MCF 10A (cell line): ENCODE results near the gene EXOG. TPM values are rescaled to one million over a fixed set of nuclear protein-coding genes. Genes with fewer than 3 reads are reported as not detected.

Experiments used
- BruUV-seq: library from RNA; stranded (reverse); fragments of 400-500 nt; replicated peaks from 2 replicates; lab custom pipeline; 2021; lab: Mats Ljungman, UMichigan
- CTCF ChIA-PET: fragments of 300-600 bp; sonication (Branson Sonifier 250); formaldehyde crosslinking; extraction: SDS; loops from one replicate; lab custom pipeline; 2021; ENCODE audit warnings: antibody characterized with exemption, inconsistent platforms; lab: Yijun Ruan, JAX
- POLR2A ChIA-PET: fragments of 300-600, 350-650 bp; sonication (Branson Sonifier 250); formaldehyde crosslinking; extraction: SDS; loops from one replicate; lab custom pipeline; 2020; ENCODE audit warnings: antibody characterized with exemption, inconsistent platforms; lab: Yijun Ruan, JAX
- DNase-seq: peaks from one replicate; pipeline ENCODE4 v3.0.0-alpha.2; 2018; ENCODE audit not compliant: unreplicated experiment
- H3K27ac Mint-ChIP-seq: one replicate; pipeline ENCODE4 v1.8.0; 2022; ENCODE audit warnings: mild to moderate bottlenecking, low read depth, mixed read lengths; ENCODE audit not compliant: unreplicated experiment
- H3K27me3 Mint-ChIP-seq: one replicate; pipeline ENCODE4 v1.8.0; 2022; ENCODE audit warnings: mixed read lengths; ENCODE audit not compliant: insufficient read depth, unreplicated experiment
- H3K36me3 Mint-ChIP-seq: one replicate; pipeline ENCODE4 v1.8.0; 2022; ENCODE audit warnings: mild to moderate bottlenecking, moderate library complexity, mixed read lengths; ENCODE audit not compliant: insufficient read depth, unreplicated experiment
- H3K4me1 Mint-ChIP-seq: one replicate; pipeline ENCODE4 v1.8.0; 2022; ENCODE audit warnings: mixed read lengths; ENCODE audit not compliant: insufficient read depth, unreplicated experiment
- H3K4me3 Mint-ChIP-seq: one replicate; pipeline ENCODE4 v1.8.0; 2022; ENCODE audit warnings: mild to moderate bottlenecking, moderate library complexity, mixed read lengths; ENCODE audit not compliant: unreplicated experiment
- H3K9me3 Mint-ChIP-seq: one replicate; pipeline ENCODE4 v1.8.0; 2022; ENCODE audit warnings: mixed read lengths; ENCODE audit not compliant: unreplicated experiment
- CTCF ChIP-seq: fragments of 200-600 bp; IDR thresholded peaks from one replicate; pipeline ENCODE4 v1.8.0; 2022; ENCODE audit warnings: antibody characterized with exemption, mild to moderate bottlenecking; ENCODE audit not compliant: unreplicated experiment
- intact Hi-C: fragments of 100-400 bp; cut with micrococcal nuclease; formaldehyde crosslinking; loops from 2 replicates; pipeline ENCODE4 v1.14.1; 2022
- total RNA-seq: library from RNA; stranded (reverse); gene quantifications from 2 replicates; pipeline ENCODE4 v1.2.3, GENCODE V29; 2022

The EXOG gene
- total RNA-seq, 1 experiment from 2014 or later = 17.5 TPM

GRCh38 chr3:38528457-38528856 lies 32.3 kb downstream of the EXOG start:
- Mint-ChIP-seq H3K9me3 (no peaks in the 10 kb centered on the region), H3K4me3 (no peak overlapping the region)
- CTCF ChIA-PET = interaction anchor here (1.1 to 2.1 kb wide), 3 partner anchors 128 to 471 kb away, joined by 3 to 12 read pairs (median 6); no protein-coding TSS in a partner anchor

GRCh38 chr3:38532529-38532928 lies 36.4 kb downstream of the EXOG start:
- intact Hi-C loops = no loop called here
- TF ChIP-seq CTCF = no peak
- BruUV-seq = no TSS peak
- H3K9me3 Mint-ChIP-seq = peaks cover 13% of the 10 kb centered on the region
- no peak for DNase-seq
- H3K27ac Mint-ChIP-seq = no peak overlapping the region
- ChIA-PET POLR2A (no interaction called here), CTCF (interaction anchor here (0.8 to 3.0 kb wide), 3 partner anchors 11 to 122 kb away, joined by 3 to 14 read pairs (median 5); no protein-coding TSS in a partner anchor)
- no peak overlapping the region for H3K4me3 Mint-ChIP-seq
- no peaks in the 10 kb centered on the region for H3K4me1 Mint-ChIP-seq
- H3K27me3 Mint-ChIP-seq = no peaks in the 10 kb centered on the region
- peaks cover 8% of the 10 kb centered on the region for H3K36me3 Mint-ChIP-seq

More at GRCh38 chr3:38528457-38528856, 32.3 kb downstream of the EXOG start:
- DNase-seq = no peak
- H3K27me3 Mint-ChIP-seq = no peaks in the 10 kb centered on the region
- POLR2A ChIA-PET = no interaction called here
- BruUV-seq = no TSS peak
- no peaks in the 10 kb centered on the region for H3K4me1 Mint-ChIP-seq
- TF ChIP-seq CTCF = no peak
- intact Hi-C loops = no loop called here
- no peak overlapping the region for H3K27ac Mint-ChIP-seq
- H3K36me3 Mint-ChIP-seq = peaks cover 39% of the 10 kb centered on the region

GRCh38 chr3:38533285-38533976 lies 37.3 kb downstream of the EXOG start:
- H3K9me3 Mint-ChIP-seq = peaks cover 13% of the 10 kb centered on the region
- H3K27me3 Mint-ChIP-seq = no peaks in the 10 kb centered on the region
- ChIA-PET CTCF (interaction anchor here (0.6 to 3.0 kb wide), 4 partner anchors 12 to 192 kb away, joined by 3 to 14 read pairs (median 3); no protein-coding TSS in a partner anchor), POLR2A (no interaction called here)
- TF ChIP-seq CTCF = no peak
- H3K4me3 Mint-ChIP-seq = no peak overlapping the region
- no peak for DNase-seq
- peaks cover 8% of the 10 kb centered on the region for H3K36me3 Mint-ChIP-seq
- no peaks in the 10 kb centered on the region for H3K4me1 Mint-ChIP-seq
- intact Hi-C loops = no loop called here
- no TSS peak for BruUV-seq
- no peak overlapping the region for H3K27ac Mint-ChIP-seq

GRCh38 chr3:38534180-38534579 lies 38.0 kb downstream of the EXOG start:
- CTCF ChIA-PET = interaction anchor here (0.6 to 1.5 kb wide), 4 partner anchors 13 to 192 kb away, joined by 3 read pairs; no protein-coding TSS in a partner anchor
- Mint-ChIP-seq H3K27me3 (no peaks in the 10 kb centered on the region), H3K27ac (no peak overlapping the region), H3K9me3 (peaks cover 13% of the 10 kb centered on the region), H3K4me1 (no peaks in the 10 kb centered on the region), H3K4me3 (no peak overlapping the region), H3K36me3 (peaks cover 8% of the 10 kb centered on the region)
- DNase-seq = no peak
- intact Hi-C loops = no loop called here
- POLR2A ChIA-PET = no interaction called here
- BruUV-seq = no TSS peak
- TF ChIP-seq CTCF = no peak
